D721Med (cell line): ENCODE results near the gene IL21R.
"Not testable (repeated sequence)": the region's sequence is repeated elsewhere in the genome, so short reads cannot be mapped to it uniquely, and the experiment has no call there.

Experiments
- DNase-seq: peaks from one replicate; pipeline ENCODE4 v3.0.0; 2011; ENCODE audit warnings: low spot score; ENCODE audit not compliant: insufficient read length
- FAIRE-seq: peaks from 2 replicates; lab custom pipeline; 2011; peaks lifted over from hg19 to GRCh38; lab: Jason Lieb, UNC
- CTCF ChIP-seq: IDR thresholded peaks from 2 replicates; pipeline ENCODE4 v1.5.1; 2012; ENCODE audit warnings: mild to moderate bottlenecking, control low read depth; ENCODE audit not compliant: insufficient read depth; ENCODE audit errors: missing control alignments

IL21R gene

GRCh38 chr16:27433636-27434035 lies 31.7 kb downstream of the IL21R start:
- FAIRE-seq, result no peak
- TF ChIP-seq CTCF, result no peak
- no peak for DNase-seq

- no peak for FAIRE-seq
- no peak for TF ChIP-seq CTCF
- DNase-seq, result no peak
These were observed 32.4 kb downstream of the IL21R start for GRCh38 chr16:27434141-27435051.

GRCh38 chr16:27435146-27435545 lies 33.2 kb downstream of the IL21R start:
- not testable (repeated sequence) for DNase-seq, FAIRE-seq

- TF ChIP-seq CTCF, result no peak
- FAIRE-seq (no peak), DNase-seq (no peak)
These were observed 34.1 kb downstream of the IL21R start for GRCh38 chr16:27436065-27436464.

GRCh38 chr16:27436921-27437650 lies 35.1 kb downstream of the IL21R start:
- no peak for TF ChIP-seq CTCF
- FAIRE-seq (no peak), DNase-seq (no peak)

GRCh38 chr16:27437946-27438345 lies 36.0 kb downstream of the IL21R start:
- DNase-seq (no peak), FAIRE-seq (no peak)

More at GRCh38 chr16:27437946-27438345, 36.0 kb downstream of the IL21R start:
- no peak for TF ChIP-seq CTCF
